HG02938 (cell line): ENCODE measurements around the gene NSFL1C.

Experiments
- ATAC-seq: cut with Tn5 transposase; IDR thresholded peaks from one replicate; pipeline ENCODE4 v1.9.1; 2021; ENCODE audit warnings: mild to moderate bottlenecking, moderate library complexity; ENCODE audit not compliant: unreplicated experiment

The NSFL1C gene

GRCh38 chr20:1462834-1463233, 3.8 kb downstream of the NSFL1C start:
- ATAC-seq = no peak

GRCh38 chr20:1462001-1462400, 4.6 kb downstream of the NSFL1C start:
- no peak for ATAC-seq

- ATAC-seq = no peak
Measured at GRCh38 chr20:1460275-1460674, 6.4 kb downstream of the NSFL1C start.

GRCh38 chr20:1457992-1458391, 8.7 kb downstream of the NSFL1C start:
- ATAC-seq = no peak

- no peak for ATAC-seq
Measured at GRCh38 chr20:1456300-1456699, 10.3 kb downstream of the NSFL1C start.

GRCh38 chr20:1450926-1451491, 15.6 kb downstream of the NSFL1C start:
- ATAC-seq = no peak

GRCh38 chr20:1449370-1449769, 17.3 kb downstream of the NSFL1C start:
- no peak for ATAC-seq

GRCh38 chr20:1448081-1448620, 18.5 kb downstream of the NSFL1C start:
- no peak for ATAC-seq

- no peak for ATAC-seq
Measured at GRCh38 chr20:1446536-1446935, 20.1 kb downstream of the NSFL1C start.

GRCh38 chr20:1443085-1443484, 23.6 kb downstream of the NSFL1C start:
- ATAC-seq = no peak

- no peak for ATAC-seq
Measured at GRCh38 chr20:1442304-1442703, 24.3 kb downstream of the NSFL1C start.

- ATAC-seq = no peak
Measured at GRCh38 chr20:1441133-1441532, 25.5 kb downstream of the NSFL1C start.

GRCh38 chr20:1440024-1440423, 26.6 kb downstream of the NSFL1C start:
- ATAC-seq = no peak

GRCh38 chr20:1438361-1438760, 28.3 kb downstream of the NSFL1C start:
- no peak for ATAC-seq

GRCh38 chr20:1437235-1437904, 29.3 kb downstream of the NSFL1C start:
- ATAC-seq = no peak

GRCh38 chr20:1436263-1436662, 30.4 kb downstream of the NSFL1C start:
- ATAC-seq = no peak

- ATAC-seq = no peak
Measured at GRCh38 chr20:1435337-1435699, 31.3 kb downstream of the NSFL1C start.

- peak; percentile 79 for ATAC-seq
Measured at GRCh38 chr20:1434571-1435336, 31.9 kb downstream of the NSFL1C start.

GRCh38 chr20:1431158-1431557, 35.5 kb downstream of the NSFL1C start:
- no peak for ATAC-seq

GRCh38 chr20:1430004-1430451, 36.6 kb downstream of the NSFL1C start:
- no peak for ATAC-seq

- ATAC-seq = no peak
Measured at GRCh38 chr20:1429143-1429728, 37.4 kb downstream of the NSFL1C start.
